ENCODE results near the gene PAQR9.

- TF ChIP-seq CTCF (IDR thresholded peaks at IDR 0.05; ENCODE audit: insufficient read depth, low read length, poor library complexity, severe bottlenecking) (no peak), EZH2phosphoT487 (conservative IDR thresholded peaks at IDR 0.05; ENCODE audit: low read length) (no peak)
Observed at GRCh38 chr3:142946861-142947260, 16.6 kb downstream of the PAQR9 start.

Measured in SU-DHL-6 (cell line).